Endodermal cell (in vitro differentiated cells): ENCODE results near the gene NOP14. TPM values are rescaled to one million over a fixed set of nuclear protein-coding genes. Genes with fewer than 3 reads are reported as not detected.

Experiments
- DNase-seq: peaks from one replicate; pipeline ENCODE4 v3.0.0-alpha.2; 2017
- H3K27ac ChIP-seq: 2 replicates; pipeline ENCODE4 v1.5.1; 2013; ENCODE audit warnings: mild to moderate bottlenecking, low read depth, low read length, moderate library complexity
- H3K27me3 ChIP-seq: 2 replicates; pipeline ENCODE4 v1.6.1; 2013; ENCODE audit warnings: mild to moderate bottlenecking, low read length, moderate library complexity; ENCODE audit not compliant: insufficient read depth, control insufficient read depth, poor library complexity, severe bottlenecking
- H3K36me3 ChIP-seq: 2 replicates; pipeline ENCODE4 v1.7.0; 2013; ENCODE audit warnings: mild to moderate bottlenecking, low read length, moderate library complexity; ENCODE audit not compliant: control insufficient read depth, insufficient read depth
- H3K4me1 ChIP-seq: one replicate; pipeline ENCODE4 v1.7.0; 2013; ENCODE audit warnings: low read length; ENCODE audit not compliant: control insufficient read depth, insufficient read depth
- H3K4me3 ChIP-seq: 2 replicates; pipeline ENCODE4 v1.5.1; 2013; ENCODE audit warnings: mild to moderate bottlenecking, low read length, moderate library complexity
- H3K9ac ChIP-seq: 2 replicates; pipeline ENCODE4 v1.6.1; 2013; ENCODE audit warnings: mild to moderate bottlenecking, low read length, moderate library complexity; ENCODE audit not compliant: poor library complexity, severe bottlenecking; ENCODE audit errors: extremely low read depth
- H3K9me3 ChIP-seq: 2 replicates; pipeline ENCODE4 v1.6.1; 2013; ENCODE audit warnings: mild to moderate bottlenecking, low read length, moderate library complexity; ENCODE audit not compliant: control insufficient read depth
- H3K27ac Mint-ChIP-seq: 2 replicates; pipeline ENCODE4 v1.8.0; 2020; ENCODE audit warnings: mixed read lengths
- H3K27me3 Mint-ChIP-seq: 2 replicates; pipeline ENCODE4 v1.8.0; 2021; ENCODE audit warnings: mild to moderate bottlenecking, mixed read lengths; ENCODE audit not compliant: insufficient read depth
- H3K36me3 Mint-ChIP-seq: 2 replicates; pipeline ENCODE4 v1.8.0; 2020; ENCODE audit warnings: low read depth, mixed read lengths
- H3K4me1 Mint-ChIP-seq: 2 replicates; pipeline ENCODE4 v1.8.0; 2020; ENCODE audit warnings: mixed read lengths
- H3K4me3 Mint-ChIP-seq: 2 replicates; pipeline ENCODE4 v1.8.0; 2020; ENCODE audit warnings: mild to moderate bottlenecking, moderate library complexity, mixed read lengths
- H3K9me3 Mint-ChIP-seq: 2 replicates; pipeline ENCODE4 v1.8.0; 2020; ENCODE audit warnings: mild to moderate bottlenecking, mixed read lengths
- CTCF ChIP-seq: fragments of 200-600 bp; sonication (generic); conservative IDR thresholded peaks from 2 replicates; pipeline ENCODE4 v1.5.0; 2021; ENCODE audit warnings: antibody characterized with exemption, mild to moderate bottlenecking
- WGBS, 2 experiments: methylation state at CpG; one replicate each; pipeline versions ENCODE4 v1.1.5 to v1.1.7; 2013; ENCODE audit warnings: missing lambda C conversion rate in 2 of 2, mixed read lengths in 1 of 2; ENCODE audit not compliant: insufficient coverage in 1 of 2, insufficient read length in 1 of 2; 5-methylcytosine and 5-hydroxymethylcytosine counted together
- total RNA-seq, 2 donors: library from RNA; stranded (reverse); fragmentation: NEBNext Ultra II Directional in 1 of 2; extraction: Animal tissue kit (Norgen Biotek cat#: 25700) in 1 of 2; gene quantifications; 2 replicates in 1 of 2; 3 replicates in 1 of 2; pipeline ENCODE4 v1.2.1, GENCODE V29; 2021

The NOP14 gene
- total RNA-seq, 2 donors from 2014 or later: 23.0 to 31.9 TPM

- Histone ChIP-seq H3K36me3 (peaks cover 52% of the 10 kb centered on the region), H3K9ac (no peak overlapping the region)
- H3K27me3 Mint-ChIP-seq: no peaks in the 10 kb centered on the region
Measured at GRCh38 chr4:2937986-2938385, 25.2 kb downstream of the NOP14 start.

DNA sequence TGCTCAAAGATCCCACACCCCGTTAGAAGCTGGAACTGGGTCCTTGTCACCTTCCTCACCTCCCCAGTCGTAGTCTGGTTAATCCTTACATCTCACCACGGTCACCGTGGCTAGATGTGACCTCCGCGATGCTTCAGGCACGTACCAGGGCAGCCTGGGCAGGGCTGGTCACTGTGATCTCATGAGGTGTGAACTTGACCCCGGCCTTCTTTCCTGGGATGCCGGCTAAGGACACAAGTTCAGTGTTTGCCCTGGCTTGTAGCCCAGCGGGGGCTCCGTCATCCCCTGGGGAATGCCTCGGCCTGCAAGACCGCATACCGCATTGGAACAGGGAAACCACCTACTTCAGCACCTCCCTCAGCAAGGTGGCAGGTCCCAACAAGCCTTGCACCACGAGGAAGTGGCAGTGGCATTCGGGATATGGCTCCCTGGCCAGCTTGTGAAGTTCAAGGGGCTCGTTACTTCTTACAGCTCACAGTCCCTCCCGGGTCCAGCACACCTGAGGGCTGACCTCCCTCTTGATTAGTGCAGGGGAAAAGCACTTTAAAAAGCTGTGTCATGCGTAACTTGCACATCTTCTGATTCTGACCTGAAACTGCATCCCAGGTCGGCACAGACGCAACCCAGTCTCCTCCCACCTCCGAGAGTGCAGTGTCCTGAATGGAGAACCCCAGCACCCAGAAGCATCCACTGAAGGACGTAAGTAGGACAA is 25.9 kb downstream of the NOP14 start:
- H3K9ac ChIP-seq: no peak overlapping the region
- Mint-ChIP-seq H3K9me3 (no peaks in the 10 kb centered on the region), H3K36me3 (peaks cover 49% of the 10 kb centered on the region), H3K27me3 (no peaks in the 10 kb centered on the region), H3K4me3 (peak overlapping the region; percentile 75), H3K27ac (peak overlapping the region; percentile 91), H3K4me1 (peaks cover 27% of the 10 kb centered on the region)
- TF ChIP-seq CTCF: no peak
- no peak overlapping the region for H3K4me3 ChIP-seq
- H3K9me3 ChIP-seq: no peaks in the 10 kb centered on the region
- H3K4me1 ChIP-seq: peaks cover 18% of the 10 kb centered on the region
- H3K36me3 ChIP-seq: peaks cover 47% of the 10 kb centered on the region
- H3K27ac ChIP-seq: no peak overlapping the region
- WGBS, 2 experiments: 87 to 95% methylated on average over 18 to 23 of the region's 23 CpGs
- DNase-seq: peak; percentile 78
- H3K27me3 ChIP-seq: no peaks in the 10 kb centered on the region

More at GRCh38 chr4:2937986-2938385, 25.2 kb downstream of the NOP14 start:
- Histone ChIP-seq H3K27me3 (no peaks in the 10 kb centered on the region), H3K4me1 (peaks cover 18% of the 10 kb centered on the region), H3K27ac (no peak overlapping the region), H3K4me3 (no peak overlapping the region), H3K9me3 (no peaks in the 10 kb centered on the region)
- no peaks in the 10 kb centered on the region for H3K9me3 Mint-ChIP-seq
- H3K4me1 Mint-ChIP-seq: peaks cover 26% of the 10 kb centered on the region
- DNase-seq: no peak
- no peak overlapping the region for H3K4me3 Mint-ChIP-seq
- no peak for TF ChIP-seq CTCF
- WGBS, 2 experiments: 90 to 91% methylated on average over 2 to 11 of the region's 12 CpGs
- peaks cover 54% of the 10 kb centered on the region for H3K36me3 Mint-ChIP-seq
- H3K27ac Mint-ChIP-seq: no peak overlapping the region

DNA sequence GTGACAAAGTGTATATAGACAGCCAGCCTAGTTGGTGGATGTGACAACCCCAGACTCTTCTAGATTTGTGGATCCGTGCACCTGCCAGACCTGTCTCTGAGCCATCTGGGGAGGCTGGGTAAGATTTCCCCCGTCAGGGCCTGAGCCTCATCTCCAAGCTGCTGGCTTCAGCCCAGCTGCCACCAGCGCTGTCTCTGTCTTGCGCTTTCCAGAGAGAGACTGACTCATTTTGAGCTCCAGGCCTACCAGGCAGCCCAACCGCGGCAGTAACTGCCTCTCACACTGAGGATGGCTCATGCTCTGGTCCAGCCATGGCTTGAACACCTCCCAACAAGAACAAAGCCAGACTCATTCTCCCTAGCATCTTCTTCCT is 26.4 kb downstream of the NOP14 start:
- Mint-ChIP-seq H3K4me1 (peaks cover 27% of the 10 kb centered on the region), H3K27ac (peak overlapping the region; percentile 91), H3K36me3 (peaks cover 45% of the 10 kb centered on the region), H3K4me3 (peak overlapping the region; percentile 75), H3K9me3 (no peaks in the 10 kb centered on the region), H3K27me3 (no peaks in the 10 kb centered on the region)
- Histone ChIP-seq H3K36me3 (peaks cover 43% of the 10 kb centered on the region), H3K9ac (no peak overlapping the region), H3K27ac (no peak overlapping the region), H3K27me3 (no peaks in the 10 kb centered on the region), H3K9me3 (no peaks in the 10 kb centered on the region), H3K4me1 (peaks cover 18% of the 10 kb centered on the region), H3K4me3 (no peak overlapping the region)
- DNase-seq: no peak
- TF ChIP-seq CTCF: no peak
- 94 to 96% methylated on average over 4 to 6 of the region's 6 CpGs for WGBS, 2 experiments
